COLO668 (cell line): ENCODE measurements around the gene ROR1.
"Not testable (repeated sequence)": the region's sequence is repeated elsewhere in the genome, so short reads cannot be mapped to it uniquely, and the experiment has no call there.

ENCODE experiments used
- DNase-seq: peaks from one replicate; lab custom pipeline; 2025; ENCODE audit not compliant: unreplicated experiment; lab: John Stamatoyannopoulos, UW

ROR1 gene

DNA sequence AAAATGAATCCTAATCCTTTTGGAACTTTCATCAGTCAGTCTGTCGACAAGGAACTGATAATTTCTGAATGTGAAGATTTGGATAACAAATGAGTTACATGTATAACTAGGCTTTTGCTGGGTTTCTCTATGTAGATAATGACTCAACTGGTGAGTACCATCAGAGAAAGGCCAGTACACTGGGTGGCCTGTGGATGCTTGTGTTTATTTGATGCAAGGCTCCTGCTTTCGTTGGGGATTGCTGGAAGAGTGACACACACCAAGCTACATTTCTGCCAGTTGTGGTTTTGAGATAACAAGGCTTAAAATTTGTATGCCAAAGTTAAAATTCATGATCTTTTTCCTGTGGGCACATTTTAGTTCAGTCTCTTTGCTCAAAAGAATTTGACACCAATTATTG, 314.0 kb downstream of the ROR1 start:
- no peak for DNase-seq

DNA sequence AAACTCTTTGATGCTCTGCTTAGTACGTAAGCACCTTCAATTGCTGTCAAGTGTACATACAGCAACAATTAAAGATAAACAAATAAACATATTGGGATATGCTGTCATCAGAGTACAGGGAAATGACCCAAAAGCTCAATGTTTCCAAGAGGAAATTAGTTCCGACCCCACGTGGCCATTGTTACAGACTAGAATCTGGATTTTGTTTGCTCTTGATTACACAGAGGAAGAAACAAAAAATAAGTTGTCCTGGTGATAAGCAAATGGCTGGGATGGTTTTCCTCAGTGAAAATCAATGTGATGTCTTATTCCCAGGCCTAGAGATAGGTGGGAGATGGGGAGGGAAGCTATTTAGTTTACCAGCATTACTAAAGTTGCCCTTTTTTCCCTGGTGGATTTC, 316.6 kb downstream of the ROR1 start:
- no peak for DNase-seq

DNA sequence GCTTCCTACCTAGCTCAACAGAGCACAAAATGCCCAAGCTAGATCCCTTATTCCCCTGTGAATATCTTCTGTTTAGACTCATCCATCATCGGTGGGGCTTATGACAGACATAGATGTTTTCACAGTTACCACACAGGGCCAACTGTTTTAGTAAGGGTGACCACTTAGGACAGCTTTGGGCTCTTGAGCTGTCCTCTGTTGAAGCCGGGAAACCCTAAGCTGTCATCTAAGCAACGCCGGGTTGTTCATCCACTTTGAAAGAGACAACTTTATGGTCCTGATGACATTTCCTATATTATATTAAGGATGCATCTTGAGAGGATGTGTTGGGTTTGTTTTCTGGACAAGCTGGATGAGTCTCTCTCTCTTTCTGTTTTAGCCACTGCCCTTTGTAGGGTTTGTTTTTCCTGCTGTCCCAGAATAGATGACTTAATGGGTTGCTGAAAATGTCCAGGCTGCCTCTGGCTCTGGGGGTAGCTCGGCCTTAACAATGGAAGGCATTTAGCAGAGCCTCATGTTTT, 319.1 kb downstream of the ROR1 start:
- DNase-seq: no peak

DNA sequence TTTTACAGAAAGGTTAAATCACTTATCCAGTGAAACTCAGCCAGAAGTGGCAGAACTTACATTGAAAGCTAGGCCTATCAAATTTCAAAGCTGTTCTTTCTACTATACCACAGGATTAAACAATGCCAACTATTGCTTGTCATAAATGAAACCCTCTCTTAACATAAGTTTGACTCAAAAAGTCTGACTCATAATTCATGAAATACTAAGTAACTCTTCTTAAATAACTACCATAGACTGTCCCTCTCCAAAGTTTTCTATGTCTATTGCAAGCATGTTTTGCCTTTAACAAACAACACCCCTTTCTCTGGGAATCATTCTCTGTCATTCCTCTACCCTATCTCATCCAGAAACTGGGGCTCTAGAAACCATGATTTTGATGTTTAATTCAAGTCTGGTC, 320.1 kb downstream of the ROR1 start:
- no peak for DNase-seq

DNA sequence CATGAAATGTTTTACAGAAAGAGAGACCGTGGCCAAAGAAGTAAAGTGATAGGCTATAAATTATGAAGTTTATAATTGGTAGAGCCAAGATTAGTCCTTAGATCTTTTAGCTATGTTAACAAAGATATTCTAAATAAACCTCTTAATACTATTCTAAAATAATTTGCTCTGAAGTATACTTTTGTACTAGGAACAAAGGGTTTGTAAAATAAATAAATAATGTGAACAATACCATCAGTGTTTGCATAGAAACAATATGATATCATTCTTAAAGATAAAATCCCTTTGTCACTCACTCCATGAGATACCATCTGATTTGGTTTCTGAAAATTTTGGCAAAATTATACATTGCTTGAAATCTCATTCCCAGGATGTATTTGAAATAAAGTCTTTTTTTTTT, 322.0 kb downstream of the ROR1 start:
- DNase-seq: no peak

DNA sequence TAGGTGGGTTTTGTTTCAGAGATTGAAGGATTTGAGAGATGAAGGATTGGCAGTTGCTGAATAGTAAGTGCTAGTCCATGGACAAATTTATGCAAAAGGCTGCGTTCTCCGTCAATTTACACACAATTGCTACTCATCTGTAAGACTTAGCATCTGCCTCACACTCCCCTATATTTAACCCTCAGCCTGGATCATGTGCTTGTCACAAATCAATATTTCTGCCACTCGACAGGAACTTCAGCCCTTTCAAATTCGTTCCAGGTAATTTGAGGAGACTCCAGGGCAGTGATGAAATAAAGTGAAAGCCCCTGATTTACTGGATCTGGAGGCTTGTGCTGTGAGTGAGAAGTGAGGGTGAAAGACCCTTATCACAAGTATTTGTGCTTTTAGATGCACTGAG, 324.0 kb downstream of the ROR1 start:
- no peak for DNase-seq

DNA sequence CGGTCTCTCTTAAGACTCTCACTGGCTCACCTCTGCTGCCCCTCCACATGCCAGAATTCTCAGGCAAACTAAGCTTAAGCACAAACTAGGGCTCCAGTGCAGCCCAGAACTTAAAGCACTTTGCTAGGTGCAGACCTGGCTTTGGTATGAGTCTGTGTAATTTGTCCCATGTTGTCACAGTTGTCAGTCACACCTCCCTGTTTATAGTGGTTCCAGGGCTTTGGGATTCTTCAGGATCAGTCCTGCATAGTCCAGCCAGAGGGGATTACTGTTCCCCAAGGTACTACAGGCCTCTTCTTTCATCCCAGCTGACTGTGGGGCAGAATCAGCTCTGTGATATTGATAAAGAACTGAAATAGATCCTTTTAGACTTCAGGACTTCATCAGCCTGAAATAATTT, 324.6 kb downstream of the ROR1 start:
- DNase-seq: no peak

DNA sequence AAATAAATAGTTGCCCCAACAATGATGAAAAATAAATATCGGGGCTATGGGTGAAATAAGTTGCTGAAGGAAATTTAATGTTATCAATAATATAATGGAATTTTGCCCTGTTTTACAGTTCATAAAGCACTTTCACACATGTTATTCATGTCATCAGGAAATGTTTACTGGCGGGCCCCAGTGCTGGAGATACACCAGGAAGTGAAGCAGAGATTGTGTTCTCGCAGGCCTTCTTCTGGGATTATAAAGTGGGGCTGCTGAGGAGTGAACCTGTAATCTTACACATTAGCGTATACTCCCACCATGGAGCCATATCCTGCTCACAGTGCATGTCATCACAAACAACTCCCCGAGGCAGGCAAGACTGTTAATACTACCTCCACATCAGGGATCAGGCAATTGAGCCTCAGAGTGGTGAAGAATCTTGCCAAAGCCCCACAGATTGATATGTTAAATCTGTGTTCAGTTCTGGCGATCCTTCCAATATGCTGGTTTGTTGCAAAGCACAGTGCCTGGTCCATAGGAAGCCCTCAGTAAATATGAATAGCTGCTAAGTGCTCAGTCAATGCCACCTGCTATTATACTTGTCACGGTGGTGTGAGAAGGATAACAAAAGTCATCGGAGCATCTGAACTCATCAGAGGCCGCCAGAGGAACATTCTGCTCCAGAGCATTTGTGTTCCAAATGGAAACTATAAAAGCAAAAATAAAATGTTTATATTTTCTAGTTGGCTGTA, 325.2 kb downstream of the ROR1 start:
- DNase-seq: peak; percentile 53

DNA sequence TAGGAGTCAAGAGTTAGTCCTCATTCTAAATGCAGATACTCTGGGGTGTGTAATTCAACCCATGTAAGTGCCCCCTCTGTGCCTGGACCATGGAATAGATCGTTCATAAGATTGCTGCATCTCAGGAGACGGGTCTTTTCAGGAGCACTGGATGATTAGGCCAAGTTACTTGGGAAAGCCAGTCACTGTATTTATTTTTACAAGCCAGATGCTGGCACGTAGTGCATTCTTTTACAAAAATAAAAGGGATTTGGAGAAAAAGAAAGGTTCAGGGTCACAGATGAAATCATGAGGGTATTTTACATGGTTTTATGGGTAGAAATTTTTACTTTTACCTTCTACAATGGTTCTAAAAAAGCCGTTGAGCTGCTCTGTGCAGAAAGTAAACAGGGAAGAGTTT, 327.0 kb downstream of the ROR1 start:
- DNase-seq: no peak

DNA sequence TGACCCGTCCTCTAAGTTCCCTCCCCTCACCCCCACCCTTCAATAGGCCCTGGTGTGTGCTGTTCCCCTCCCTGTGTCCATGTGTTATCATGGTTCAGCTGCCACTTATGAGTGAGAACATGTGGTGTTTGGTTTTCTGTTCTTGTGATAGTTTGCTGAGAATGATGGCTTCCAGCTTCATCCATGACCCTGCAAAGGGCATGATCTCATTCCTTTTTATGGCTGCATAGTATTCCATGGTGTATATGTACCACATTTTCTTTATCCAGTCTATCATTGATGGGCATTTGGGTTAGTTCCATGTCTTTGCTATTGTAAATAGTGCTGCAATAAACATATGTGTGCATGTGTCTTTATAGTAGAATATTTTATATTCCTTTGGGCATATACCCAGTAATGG, 330.8 kb downstream of the ROR1 start:
- not testable (repeated sequence) for DNase-seq

DNA sequence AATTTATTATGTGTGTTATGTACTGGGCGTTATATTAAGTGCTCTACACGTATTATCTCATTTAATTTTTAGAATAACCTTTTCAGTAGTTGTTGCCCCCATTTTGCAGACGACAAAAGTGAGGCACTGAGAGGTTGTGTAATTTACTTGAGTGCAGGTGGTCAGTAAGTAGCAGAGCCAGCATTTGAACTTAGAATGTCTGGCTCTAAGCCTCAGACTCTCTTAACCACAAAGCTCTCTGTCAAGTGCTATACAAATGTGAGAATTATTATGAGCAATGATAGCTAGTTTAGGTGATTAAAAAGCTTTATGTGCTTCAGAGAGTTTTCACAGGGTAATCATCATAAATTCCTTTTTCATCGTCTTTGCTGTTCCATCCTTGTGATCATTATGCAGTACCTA, 333.3 kb downstream of the ROR1 start:
- DNase-seq: no peak

DNA sequence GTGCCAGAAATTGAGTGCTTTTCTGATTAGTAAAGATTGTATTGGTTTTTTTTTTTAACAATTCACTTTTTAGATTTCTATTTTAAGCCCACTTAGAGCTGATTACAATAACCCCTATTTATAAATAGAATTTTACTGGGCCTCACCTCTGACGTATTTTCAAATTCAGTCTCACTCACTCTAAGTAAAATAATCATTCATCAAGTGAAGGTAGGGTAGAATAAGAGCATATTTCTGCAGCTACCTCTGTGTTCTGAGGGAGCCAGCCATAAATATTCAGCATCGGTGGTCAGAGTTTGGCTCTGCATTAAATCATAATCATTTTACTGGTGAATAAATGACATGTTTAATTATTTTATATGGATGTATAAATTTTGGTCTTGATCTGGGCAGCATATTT, 333.8 kb downstream of the ROR1 start:
- no peak for DNase-seq

DNA sequence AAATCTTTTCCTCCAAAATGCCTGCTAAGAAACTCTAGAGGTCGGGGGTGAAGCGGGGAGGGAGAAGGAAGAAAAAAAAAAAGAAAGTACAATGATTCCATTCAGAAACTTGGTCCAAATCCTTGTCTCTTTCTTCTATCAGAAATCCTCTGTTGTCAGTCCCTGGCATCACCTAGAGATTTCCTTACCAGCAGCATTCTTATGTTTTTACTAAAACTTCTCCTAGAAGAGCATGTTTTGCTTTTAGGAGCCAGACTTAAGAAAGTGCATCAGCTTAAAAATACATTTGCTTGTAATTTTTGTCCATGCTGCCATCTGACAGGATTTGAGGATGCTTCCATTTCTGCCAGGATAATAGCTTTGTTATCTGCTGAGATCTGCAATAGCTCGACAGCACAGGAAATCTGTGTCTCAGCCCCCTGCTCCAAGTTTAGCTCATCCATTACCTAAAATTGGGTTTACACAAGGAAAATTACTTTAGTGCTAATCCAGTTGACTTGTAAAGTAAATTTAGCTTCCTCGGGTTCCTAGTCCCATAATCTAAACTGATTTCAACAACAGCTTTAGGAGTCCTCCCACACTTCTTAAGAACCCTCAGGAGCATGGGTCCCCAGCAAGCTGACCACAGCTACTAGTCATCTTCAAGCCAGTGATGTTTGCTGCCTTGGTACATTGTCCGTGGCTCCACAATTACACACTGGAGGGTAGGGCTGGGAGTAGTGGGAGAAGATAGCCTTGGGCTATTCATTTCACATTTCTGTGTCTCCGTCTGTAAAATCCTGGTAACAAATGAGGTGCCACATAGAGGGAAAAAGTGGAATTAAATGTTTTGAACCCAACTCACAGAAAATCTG, 337.3 kb downstream of the ROR1 start:
- DNase-seq: no peak

DNA sequence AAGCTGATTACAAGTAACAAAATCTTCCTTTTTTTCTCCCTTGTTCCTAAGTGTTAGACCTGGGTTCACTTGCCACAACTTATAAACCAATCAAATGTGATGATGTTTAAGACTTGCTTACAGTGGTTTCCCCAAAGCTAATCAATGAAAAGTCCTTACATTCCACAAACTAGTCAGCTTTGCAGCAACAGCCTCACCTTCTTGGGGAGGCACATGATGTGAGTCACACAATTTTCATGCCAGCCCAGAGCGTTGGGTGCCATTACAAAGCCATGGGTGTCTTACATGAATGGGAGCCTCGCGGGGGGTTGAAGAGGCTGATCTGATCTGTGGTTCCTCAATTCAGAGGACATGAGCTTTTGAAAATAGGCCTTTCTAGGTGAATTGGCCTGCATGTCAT, 338.0 kb downstream of the ROR1 start:
- peak; percentile 38 for DNase-seq

DNA sequence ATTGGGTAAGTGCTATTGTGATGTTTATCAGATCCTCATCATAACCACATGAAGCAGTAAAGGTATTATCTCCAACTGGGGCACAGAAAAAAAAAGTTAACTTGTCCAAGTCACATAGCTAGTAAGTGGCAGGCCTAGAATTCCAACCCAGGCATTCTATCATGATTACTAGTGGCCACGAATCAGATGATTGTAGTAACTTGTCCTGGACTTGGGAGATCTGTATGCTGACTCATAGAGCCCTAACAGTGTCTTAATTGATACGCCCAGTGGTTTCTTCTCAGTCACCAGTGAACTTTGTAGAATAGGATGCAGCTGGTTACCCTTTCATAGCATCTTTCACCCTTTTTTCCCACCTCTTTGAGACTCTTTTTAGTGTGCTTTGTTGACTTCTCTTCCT, 338.5 kb downstream of the ROR1 start:
- no peak for DNase-seq

DNA sequence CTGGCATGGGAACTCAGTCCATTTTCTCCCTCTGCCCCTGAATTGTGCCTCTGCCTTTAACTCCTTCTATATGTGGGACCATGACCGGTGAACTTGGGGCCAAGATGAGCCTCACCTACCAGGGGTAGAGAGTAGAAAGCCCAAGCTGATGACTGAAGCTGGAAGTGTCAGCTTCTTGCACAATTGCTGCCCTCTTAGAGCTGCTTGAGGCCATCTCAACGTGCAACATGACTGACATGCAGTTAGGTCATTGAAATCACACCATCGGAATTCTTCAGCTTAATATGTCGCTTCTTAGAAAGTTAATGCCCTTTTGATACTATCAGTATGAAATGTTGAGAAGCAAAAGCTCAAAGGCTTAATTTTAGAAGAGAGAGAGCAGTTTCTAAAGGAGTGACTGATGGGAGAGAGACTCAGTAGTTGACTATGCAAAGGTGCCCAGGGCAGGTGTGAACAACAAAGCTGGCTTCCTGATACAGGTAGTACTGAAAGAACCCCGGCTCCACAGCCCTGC, 340.3 kb downstream of the ROR1 start:
- no peak for DNase-seq

DNA sequence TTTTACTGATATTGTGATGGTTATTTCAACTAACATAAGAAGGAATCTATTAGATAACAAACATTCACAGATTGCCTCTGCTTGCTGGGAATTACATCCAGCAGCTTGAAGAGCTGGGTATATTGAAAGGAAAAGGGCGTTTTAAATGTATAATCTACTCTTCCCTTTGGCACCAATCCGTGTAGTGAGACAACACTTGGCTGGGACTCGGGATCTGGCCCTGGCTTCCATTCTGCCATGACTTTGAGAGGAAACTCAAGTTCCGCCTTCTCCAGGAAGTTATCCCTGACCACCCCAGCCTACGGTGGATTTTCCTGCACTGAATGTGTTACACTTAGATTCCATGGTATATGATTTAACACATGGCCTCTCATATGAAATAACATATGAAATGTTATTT, 342.7 kb downstream of the ROR1 start:
- DNase-seq: no peak

DNA sequence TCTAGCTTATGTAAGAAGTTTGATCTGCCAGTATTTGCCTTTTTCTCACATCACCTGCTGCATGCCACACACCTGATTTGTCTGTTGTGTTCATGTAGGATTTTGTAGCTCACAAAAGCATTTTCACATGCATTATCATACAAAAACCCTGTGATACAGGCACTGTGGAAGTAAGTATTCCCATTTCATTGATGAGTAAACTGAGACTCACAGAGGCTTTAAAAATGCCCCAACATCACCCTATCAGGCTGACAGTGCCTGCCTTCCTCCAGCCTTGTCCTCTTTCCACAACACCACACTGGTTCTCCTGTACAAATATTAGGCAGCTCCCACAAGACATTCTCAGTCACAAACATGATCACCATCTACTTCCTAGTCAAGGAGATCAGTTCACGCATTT, 343.7 kb downstream of the ROR1 start:
- no peak for DNase-seq

DNA sequence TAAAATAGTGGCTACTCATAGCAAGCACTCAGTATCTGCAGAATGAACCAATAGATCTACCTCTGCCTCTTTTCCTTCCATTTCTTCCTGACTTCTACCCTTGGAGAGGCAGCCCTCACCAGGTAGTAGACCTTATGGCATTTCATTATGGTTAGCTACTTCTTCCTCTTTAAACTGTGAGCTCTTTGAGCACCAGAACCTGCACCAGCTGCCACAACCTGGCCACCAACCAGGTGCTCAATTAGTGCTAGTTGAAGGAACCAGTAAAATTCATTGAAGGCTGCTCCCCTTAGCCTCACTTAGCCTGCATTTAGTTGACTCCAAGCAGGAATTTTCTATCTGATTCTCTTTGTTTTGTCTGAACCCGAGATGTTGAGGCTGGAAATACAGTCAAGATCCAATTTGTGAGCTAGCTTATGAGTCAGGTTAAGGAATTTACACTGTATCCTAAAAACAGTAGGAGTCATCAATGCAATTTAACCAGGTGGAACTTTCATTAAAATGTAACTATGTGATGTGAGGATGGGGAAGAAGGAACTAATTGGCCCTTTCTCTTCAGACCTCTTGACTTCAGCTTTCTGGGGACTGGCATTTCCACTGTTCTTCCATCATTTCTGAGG, 348.1 kb downstream of the ROR1 start:
- DNase-seq: no peak

DNA sequence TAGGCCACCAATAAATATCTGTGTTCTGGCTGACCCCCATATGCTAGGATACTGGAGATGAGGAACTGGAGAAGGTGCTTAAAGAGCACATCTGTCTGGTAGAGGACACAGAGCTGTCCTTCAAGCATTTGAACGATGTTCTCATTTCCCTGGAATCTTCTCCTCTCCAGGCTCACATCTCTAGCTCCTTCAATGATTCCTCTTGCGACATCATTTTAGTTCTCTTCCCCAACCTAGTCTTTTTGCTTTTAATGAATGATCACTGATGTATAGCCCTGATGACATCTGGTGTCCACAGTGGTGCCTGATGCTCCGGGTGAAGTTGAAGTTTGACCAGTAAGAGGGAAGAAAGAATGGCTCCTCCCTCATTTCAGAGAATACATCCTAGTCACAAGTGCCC, 348.8 kb downstream of the ROR1 start:
- no peak for DNase-seq

DNA sequence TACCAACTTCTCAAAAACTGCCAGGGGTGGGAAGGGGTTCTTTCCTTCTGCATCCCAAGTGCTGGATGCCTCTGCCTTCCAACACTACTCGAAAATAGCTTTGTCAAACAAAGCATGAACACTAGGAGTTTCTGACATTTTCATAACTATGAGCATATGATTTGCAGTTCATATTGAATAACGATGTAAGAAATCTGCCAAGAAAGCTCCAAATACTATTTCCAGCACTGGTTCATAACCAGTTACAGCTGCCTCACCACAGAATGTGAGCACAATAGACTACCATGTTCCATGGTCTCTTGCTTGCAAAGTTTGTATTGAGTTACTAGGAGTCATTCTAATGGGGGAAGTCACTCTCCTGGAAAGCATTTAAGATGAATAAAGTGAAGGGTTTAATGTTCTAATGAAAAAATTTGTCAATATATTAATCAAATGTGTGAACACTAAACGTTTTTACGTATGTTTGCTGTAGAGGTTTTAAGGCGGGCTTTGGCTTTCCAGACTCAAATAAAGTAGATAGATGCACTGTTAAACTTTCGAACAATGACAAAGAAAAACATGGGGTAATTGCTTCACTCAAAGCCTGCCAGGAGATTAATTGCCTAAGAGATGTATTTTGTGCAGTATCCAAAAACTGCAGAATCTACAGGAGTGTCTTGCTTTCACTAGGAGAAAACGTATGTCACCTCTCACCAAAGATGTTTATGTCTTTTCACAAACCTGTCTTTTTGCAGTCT, 351.1 kb downstream of the ROR1 start:
- DNase-seq: no peak
